Activated CD4-positive, alpha-beta T cell treated with anti-CD3 and anti-CD28 coated beads, Interleukin-2, amount 50 U/mL, for 24 hours (primary cell): ENCODE results near the gene PCSK5.

Experiments used
- DNase-seq, 2 donors: peaks; one replicate each; pipeline ENCODE4 v3.0.0-alpha.2; 2020; ENCODE audit warnings: low read depth in 1 of 2, low spot score in 1 of 2

Gene PCSK5

DNA sequence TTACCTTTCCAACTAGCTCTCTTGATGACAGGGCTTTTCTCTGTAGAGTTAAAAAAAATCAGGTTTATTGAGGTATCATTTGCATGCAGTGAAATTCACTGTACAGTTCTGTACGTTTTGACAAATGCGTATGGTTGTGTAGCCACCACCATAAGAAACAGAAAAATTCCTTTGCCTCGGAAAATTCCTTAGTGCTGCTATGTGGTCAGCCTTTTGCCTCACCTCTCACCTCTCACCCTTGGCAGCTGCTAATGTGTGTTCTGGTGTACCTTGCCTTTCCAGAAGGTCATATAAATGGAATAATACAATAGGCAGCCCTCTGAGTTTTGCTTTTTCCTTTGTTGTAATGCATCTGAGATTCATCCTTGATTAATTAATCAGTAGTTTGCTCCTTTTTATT, 28.4 kb downstream of the PCSK5 start:
- DNase-seq = no peak

DNA sequence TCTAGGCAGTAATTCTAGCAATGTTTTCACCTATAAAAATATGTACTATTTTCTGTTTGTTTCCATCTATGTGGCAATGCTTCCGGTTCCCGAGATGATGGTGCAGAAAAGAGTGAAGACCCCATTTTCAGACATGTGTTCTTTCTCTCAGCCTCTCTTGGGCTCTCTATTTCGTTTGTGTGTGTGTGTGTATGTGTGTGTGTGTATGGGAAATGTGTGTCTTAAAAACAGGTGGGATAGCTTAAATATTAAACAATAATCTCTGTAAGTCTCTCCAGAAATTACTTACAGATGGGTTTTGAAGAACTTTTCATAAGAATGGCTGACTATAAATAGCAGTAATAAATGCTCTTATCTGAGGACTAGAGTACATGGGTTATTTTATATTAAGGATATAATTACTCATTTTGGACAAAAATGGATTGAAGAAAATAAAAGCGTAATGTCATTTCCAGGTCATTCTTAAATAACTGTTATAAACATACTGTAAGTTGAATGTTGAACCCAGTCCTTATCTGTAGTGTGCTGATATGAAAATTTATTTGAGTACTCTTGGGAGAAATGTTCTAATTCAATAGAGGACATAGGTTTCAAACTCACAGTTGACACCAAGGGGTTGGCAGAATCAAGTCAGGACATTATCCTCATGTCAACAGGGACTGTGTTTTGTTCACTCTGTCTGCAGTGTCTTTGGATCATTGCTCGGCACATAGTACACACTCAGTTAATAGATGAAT, 31.1 kb downstream of the PCSK5 start:
- DNase-seq = no peak

DNA sequence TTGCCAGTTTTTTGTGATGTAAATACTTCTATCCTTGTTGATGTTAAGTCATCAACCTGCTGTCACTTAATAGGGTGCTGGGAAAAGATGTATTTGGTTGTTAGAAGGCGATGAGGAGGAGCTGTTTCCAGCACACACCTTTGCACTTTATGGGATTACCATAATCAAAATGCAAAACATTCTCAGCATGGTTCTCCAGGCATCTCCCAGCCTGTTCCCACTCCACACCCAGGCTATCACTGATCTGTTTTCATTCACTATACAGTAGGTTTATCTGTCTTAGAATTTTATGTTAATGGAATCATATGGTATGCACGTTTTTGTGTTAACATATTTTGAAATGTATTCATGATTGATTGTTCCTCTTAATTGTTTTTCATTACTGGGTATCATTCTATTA, 35.9 kb downstream of the PCSK5 start:
- DNase-seq = no peak

DNA sequence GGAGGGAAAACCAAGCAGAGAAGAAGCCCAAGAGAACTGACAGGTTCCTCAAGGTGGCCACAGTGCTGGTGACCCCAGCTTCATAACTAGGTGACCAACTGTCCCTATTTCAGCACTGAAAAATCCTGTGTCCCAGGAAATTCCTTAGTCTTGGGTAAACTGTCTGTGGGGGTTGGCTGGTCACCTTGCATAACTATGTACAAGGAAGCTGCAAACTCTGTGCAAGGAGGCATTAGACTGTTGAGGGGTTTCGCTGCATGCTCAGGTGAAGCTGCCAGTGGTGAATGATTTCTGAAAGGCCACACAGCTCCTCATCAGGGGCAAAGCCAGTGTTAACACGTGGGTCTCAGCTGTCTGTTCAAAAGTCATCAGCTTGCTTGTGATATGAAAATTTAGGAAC, 36.9 kb downstream of the PCSK5 start:
- no peak for DNase-seq

DNA sequence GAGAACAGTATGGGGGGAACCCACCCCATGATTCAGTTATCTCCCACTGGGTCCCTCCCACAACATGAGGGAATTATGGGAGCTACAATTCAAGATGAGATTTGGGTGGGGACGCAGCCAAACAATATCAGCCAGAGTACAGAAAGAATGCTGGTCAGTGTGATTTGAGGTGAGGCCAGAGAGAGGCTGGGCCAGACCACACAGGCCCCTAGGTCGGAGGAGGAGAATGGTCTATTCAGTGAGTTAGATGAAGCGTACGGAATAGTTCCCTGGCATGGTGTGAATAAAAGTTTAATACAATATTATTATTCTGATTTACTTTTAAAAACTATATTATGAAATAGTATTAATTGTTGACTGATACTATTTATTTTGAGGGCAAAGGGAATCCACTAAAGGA, 39.7 kb downstream of the PCSK5 start:
- no peak for DNase-seq

DNA sequence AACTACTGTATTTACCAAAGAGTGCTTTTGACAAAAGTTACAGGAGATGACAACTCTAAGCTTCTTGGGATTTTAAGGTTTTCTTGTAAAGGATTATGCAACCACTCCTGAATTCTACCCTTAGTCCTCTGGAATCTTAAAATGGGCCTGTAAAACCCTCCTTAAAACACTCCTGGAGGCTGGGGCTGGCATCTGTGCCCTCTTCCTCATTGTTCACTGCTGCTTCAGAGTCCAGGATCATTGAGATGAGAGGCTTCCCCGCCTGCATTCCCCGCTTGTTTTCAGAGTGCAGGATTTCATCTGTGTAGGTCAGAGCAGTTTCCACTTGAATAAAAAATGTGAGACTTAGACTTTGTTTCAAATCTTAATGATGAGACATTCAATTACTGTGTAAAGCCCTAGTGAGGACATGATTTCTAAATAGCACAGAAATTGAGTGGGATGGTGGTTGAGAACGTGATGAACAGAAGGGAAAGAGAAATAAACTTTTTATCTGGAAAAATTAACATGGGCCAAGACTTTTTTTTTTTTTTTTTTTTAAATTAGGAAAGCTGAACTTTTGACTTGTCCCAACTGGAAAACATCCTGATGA, 40.4 kb downstream of the PCSK5 start:
- DNase-seq = no peak

DNA sequence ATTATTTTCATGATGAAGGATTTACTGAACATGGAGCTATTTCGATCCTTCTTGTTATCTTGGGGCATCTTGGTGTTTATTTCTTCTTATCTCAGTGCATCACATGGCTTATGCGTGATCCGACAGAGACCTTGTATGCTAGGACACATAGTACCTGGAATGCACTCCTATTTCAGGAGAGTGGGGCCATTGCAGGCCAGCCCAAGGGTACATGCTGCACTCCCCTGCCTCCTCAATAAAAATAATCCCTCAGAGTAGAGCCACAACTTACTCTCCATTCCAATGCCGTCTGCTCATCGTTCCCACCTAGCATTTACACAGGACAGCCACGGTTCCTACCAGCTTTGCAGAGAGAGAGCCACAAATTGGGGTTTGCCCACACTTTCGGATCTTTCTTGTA, 43.5 kb downstream of the PCSK5 start:
- no peak for DNase-seq

DNA sequence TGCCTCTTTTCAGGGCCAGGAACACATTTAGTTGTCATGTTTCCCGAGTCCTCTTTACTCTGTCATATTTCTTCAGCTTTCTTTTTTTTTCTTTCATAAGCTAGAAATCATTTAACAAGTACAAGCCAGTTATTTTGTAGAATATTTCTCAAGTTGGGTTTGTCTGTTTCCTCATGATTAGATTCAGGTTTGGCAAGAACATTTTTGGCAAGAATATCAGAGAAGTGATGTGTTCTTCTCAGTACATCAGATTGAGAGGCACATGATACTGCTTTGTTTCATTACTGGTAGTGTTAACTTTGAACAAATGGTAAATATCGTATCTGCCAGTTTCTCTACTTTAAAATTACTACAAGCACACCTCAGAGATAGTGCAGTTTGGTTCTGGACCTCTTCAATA, 45.1 kb downstream of the PCSK5 start:
- DNase-seq = no peak

DNA sequence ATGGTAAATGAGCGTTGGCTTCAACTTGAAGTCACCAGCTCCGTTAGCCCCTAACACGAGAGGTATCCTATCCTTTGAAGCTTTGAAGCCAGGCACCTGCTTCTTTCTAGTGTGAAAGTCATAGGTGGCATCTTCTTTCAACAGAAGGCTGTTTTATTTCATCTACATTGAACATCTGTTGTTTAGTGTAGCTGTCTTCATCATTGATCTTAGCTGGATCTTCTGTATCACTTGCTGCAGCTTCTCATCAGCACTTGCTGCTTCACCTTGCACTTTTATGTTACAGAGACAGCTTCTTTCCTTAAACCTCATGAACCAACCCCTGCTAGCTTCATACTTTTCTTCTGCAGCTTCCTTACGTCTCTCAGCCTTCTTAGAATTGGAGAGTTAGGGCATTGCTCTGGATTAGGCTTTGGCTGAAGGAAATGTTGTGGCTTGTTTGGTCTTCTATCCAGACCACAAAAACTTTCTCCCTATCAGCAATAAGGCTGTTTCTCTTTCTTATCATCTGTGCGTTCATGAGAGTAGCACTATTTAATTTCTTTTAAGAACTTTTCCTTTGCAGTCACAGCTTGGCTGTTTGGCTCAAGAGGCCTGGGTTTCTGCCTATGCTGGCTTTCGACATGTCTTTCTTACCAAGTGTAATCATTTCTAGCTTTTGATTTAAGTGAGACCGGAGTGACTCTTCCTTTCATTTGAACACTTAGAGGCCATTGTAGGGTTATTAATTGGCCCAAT, 47.2 kb downstream of the PCSK5 start:
- no peak for DNase-seq

DNA sequence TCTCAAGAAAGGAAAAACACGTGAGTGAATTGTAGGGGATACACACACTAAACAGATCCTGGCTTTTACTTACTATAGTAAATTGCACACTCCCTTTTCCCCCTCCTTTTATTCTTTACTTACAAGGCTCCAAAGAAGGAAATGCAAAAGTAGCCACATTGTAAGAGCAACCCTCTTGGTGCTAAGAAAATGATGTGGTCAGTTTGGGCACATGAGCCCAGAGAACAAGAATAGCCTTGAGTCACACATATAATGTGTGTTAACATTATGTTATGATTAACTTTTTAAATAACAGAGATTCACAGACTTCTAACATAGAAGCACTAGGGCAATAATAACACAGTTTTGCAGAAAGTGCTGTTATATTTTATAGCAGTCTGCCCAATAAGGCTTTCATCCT, 48.5 kb downstream of the PCSK5 start:
- DNase-seq = no peak

DNA sequence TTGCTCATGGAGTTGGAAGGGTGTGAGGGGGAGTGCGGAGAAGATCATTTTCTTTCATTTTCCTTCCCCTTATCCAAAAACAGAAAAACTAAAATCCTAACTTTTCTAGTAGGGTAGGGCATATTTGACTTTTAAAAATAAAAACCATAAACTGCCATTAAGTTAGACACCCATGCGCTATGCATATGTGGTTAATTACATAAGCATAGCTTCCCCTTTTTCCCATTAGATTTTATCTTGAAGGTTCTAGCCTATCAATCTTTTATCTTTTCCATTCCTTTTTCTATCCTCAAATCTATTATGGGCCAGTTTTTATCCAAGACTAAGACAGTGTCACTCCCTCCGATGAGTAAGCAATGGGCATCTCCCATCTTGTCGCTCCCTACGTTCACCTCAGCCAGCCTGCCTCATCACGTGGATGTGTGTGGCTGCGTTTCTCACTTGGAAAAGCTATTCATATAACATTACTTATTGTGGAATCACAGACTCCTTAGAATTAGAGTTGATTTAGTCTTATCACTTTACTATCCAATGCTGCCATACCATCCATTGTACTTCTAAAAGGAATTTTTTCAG, 49.2 kb downstream of the PCSK5 start:
- no peak for DNase-seq

DNA sequence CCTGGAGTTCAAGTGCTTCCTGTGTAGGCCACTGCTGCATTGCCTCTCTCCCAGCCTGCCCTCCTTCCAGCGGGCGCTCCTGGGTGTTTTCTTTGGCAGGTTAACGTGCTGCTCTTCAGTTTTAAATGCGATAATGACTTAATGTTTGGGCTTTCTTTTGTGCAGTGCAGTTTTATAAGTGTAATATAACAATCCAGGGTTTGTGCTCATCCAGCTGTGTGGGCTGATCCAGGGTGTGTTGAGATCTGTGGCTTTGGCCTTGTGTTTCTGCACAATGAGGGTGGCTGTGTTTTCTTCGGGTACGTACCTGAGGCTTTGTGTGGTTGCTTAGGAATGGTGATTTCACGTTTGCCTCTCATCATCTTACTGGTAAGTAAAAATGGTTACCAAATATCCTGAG, 50.6 kb downstream of the PCSK5 start:
- no peak for DNase-seq

DNA sequence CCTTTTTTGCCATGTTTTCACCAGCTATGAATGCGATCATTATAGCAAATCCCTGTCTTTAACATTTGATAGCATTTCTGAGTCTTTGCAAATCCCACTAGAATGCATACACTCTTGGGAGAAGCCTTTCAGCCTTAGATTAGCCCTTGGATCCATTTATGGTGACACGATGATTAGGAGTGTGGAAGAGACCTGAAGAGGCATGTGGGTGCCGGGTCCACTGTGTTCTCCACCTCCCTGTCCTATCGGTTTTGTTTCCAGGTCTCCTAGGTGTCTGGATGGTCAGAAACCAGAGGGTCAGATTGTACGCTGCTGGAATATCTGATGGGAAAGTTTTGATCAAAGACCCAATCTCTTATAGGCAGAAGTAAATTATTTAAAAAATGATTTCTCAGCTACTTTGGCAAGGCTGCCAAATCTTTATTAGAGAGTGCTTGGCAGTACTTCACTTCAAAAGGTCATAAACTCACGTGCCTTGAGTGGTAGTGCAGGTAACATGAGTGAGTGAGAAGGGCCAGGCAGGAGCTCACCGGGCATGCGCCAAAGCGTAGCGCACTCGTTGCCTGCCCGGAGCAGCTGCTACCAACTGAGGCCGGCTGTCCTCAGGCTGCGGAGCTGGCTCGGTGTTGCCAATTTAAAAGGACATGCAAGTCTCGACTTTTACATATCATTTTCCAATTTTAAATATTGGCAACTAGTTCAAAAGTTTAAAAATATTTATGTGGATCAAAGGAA, 51.3 kb downstream of the PCSK5 start:
- DNase-seq = no peak

DNA sequence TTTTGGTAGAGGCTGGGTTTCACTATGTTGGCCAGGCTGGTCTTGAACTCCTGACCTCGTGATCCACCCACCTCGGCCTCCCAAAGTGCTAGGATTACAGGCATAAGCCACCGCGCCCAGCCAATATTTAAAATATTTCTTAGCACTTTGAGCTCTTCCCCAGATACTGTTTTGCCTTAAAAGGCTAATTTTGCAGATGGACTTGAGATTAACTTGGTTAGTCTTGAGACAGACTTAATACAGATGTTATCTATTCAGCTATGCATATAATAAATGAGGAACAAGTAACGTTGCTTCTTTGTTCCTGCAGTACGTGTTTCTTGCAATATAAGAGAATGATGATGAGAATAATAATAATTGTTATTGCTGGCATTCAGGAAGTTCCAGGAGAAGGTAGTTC, 56.3 kb downstream of the PCSK5 start:
- DNase-seq = no peak

DNA sequence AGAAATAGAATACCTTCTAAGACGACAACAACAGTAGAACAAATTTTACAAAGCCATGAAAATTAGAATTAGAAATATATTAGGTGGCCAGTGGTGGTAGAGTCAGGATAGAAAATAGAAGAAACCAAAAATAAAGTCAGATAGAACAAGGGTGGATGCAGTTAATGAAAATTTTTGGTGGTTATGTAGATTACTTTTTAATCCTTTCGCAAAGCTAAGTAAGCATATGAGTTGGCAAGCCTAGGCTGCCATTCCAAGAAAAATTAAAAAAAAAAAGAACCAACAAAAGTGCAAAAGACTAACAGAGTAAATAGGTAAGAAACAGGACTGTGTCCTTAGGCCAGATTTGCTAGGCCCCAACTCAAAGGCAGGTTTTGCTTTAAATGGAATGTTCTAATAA, 56.8 kb downstream of the PCSK5 start:
- DNase-seq = no peak

DNA sequence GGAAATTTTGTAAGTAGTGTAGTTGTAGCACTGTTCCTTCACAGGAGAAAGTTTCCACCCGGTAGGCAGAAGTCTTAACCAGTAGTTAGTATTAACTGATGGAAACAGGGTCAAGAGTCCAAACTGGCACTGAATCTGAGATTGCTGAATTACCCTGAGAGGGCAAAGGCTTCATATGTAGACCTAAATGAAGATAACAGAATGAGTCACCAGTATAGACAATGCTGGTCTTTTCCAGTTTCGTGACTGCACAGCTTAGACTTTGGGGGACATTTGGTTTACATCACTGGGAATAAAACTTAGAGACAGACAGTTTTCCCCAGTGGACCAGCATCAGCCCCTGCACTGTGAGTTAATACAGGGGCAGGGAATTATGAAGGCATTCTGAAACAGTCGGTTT, 60.5 kb downstream of the PCSK5 start:
- no peak for DNase-seq

DNA sequence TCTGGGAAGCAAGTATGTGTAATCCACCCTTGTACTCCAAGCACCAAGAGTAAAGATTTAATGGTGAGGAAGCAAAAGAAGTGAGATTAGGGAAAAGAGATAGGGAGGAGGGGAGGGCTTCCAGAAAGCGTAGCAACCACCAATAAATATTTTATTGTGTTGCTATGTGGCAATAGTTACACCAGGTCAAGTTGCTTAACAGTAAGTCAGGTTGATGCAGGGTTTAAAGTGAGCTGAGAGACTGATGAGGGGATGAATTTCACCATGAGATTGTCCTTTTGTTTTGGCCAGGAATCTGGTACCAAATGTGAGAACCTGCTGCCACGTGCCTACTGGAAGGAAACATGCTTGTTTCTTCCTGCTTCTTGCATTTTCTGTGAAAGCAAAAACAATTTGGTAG, 62.7 kb downstream of the PCSK5 start:
- no peak for DNase-seq

DNA sequence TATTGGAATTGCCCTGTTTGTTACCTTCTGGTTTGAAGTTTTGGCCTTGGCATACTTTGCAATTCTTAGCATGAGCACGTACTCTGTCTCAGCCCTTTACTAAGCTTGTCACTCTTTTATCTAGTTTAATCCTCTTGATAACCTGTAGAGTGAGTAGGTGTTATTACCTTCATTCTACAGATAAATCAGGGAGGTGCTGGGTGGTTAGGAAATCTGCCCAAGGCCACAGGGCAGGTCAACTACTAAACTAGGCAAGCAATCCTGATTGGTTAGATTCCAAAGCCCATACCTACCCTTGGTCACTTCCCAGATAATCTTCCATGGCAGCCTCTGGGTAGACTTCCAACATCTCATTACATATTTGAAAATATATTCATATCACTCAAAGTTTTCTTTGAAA, 65.7 kb downstream of the PCSK5 start:
- no peak for DNase-seq

DNA sequence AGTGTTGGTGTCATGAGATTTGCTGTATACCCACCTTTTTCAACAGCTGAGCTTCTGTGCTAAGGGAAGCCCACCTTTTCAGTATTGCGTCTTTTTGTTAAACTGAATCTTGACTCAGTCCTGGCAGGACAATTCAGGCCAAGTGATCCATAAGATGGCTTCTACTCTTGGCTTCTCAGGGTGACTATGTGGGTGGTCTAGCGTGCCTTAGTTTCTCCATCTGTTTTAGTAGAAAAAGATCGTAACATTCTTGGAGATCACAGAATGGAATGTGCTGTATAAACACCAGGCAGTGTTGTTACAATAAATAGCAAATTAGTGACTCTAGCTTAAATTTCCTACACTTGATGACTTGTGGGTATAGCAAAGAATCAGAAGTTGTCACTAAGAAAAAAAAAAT, 66.6 kb downstream of the PCSK5 start:
- no peak for DNase-seq

DNA sequence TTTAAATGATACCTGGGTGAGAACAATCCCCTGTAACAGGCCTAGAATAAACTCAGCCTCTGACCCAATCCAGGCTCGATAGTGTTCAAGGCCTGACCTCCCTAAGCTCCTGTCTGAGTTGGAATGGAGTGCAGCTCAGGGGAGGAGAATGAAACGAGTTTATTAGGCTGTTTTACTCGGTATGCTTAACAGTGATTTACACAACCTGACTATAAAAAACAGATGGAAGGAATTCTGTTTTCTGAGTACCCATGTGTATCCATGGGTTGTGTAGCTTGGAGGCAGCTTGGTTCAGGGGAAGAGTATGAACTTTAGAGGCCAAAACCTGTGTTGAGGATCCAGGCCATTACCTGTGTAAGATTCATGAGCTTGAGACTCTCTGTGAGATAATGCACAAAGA, 67.8 kb downstream of the PCSK5 start:
- no peak for DNase-seq

DNA sequence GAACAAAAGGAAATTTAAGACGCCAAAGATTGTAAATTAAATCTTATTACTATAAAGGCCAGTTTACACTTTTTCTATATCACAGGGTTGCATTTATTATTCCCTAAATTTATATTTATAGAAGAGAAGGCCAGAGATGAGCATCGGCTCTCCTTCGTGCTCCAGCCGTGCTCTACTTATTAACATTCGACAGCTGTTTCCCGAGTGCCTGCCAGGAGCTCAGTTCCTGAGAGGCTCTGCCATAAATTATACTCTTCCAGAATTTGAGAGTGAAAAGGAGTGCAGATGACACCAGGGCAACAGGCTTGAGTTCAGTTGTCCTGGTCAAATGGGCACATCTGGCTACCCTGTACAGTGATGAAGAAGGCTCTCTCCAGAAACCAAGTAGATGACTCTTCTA, 70.1 kb downstream of the PCSK5 start:
- DNase-seq = no peak
